Trophoblast cell (in vitro differentiated cells and primary cell): ENCODE data around the gene R3HCC1L.

Source experiments
- DNase-seq, 2 donors: peaks; one replicate each; pipeline ENCODE4 v3.0.0-alpha.2; 2016
- H2AFZ ChIP-seq: 2 replicates; pipeline ENCODE4 v1.6.1; 2013; ENCODE audit warnings: low read length, moderate library complexity, mild to moderate bottlenecking; ENCODE audit not compliant: insufficient read depth, poor library complexity
- H2AK5ac ChIP-seq: 2 replicates; pipeline ENCODE4 v1.6.1; 2013; ENCODE audit warnings: mild to moderate bottlenecking, low read length
- H2BK120ac ChIP-seq: 2 replicates; pipeline ENCODE4 v1.6.1; 2013; ENCODE audit warnings: low read length, mild to moderate bottlenecking, moderate library complexity; ENCODE audit not compliant: insufficient read depth, poor library complexity
- H2BK12ac ChIP-seq: 2 replicates; pipeline ENCODE4 v1.6.1; 2013; ENCODE audit warnings: mild to moderate bottlenecking, low read length, moderate library complexity
- H2BK5ac ChIP-seq: 2 replicates; pipeline ENCODE4 v1.6.1; 2013; ENCODE audit warnings: low read length, low read depth, moderate library complexity, mild to moderate bottlenecking; ENCODE audit not compliant: poor library complexity
- H3K14ac ChIP-seq: 2 replicates; pipeline ENCODE4 v1.6.1; 2013; ENCODE audit warnings: mild to moderate bottlenecking, low read length
- H3K18ac ChIP-seq: 2 replicates; pipeline ENCODE4 v1.6.1; 2013; ENCODE audit warnings: mild to moderate bottlenecking, low read length
- H3K23ac ChIP-seq: 2 replicates; pipeline ENCODE4 v1.6.1; 2013; ENCODE audit warnings: low read length
- H3K27ac ChIP-seq: 2 replicates; pipeline ENCODE4 v1.5.1; 2013; ENCODE audit warnings: low read depth, mild to moderate bottlenecking, inconsistent platforms, low read length, moderate library complexity
- H3K27me3 ChIP-seq: 2 replicates; pipeline ENCODE4 v1.6.1; 2013; ENCODE audit warnings: inconsistent platforms, mild to moderate bottlenecking, low read length, moderate library complexity; ENCODE audit not compliant: insufficient read depth
- H3K36me3 ChIP-seq, 2 experiments: 1 replicate in 1 of 2; 2 replicates in 1 of 2; pipeline ENCODE4 v1.6.1; 2013; ENCODE audit warnings: low read length in 2 of 2, mild to moderate bottlenecking in 2 of 2, moderate library complexity in 1 of 2; ENCODE audit not compliant: insufficient read depth in 2 of 2, control insufficient read depth in 1 of 2
- H3K4ac ChIP-seq: 2 replicates; pipeline ENCODE4 v1.6.1; 2013; ENCODE audit warnings: low read depth, mild to moderate bottlenecking, low read length, moderate library complexity
- H3K4me1 ChIP-seq, 2 experiments: 1 replicate in 1 of 2; 2 replicates in 1 of 2; pipeline ENCODE4 v1.6.1; 2013; ENCODE audit warnings: low read length in 2 of 2, mild to moderate bottlenecking in 2 of 2, moderate library complexity in 1 of 2; ENCODE audit not compliant: insufficient read depth in 2 of 2, control insufficient read depth in 1 of 2
- H3K4me2 ChIP-seq: 2 replicates; pipeline ENCODE4 v1.6.1; 2013; ENCODE audit warnings: inconsistent platforms, mild to moderate bottlenecking, low read length, moderate library complexity
- H3K4me3 ChIP-seq: 2 replicates; pipeline ENCODE4 v1.5.1; 2013; ENCODE audit warnings: mild to moderate bottlenecking, low read depth, low read length, inconsistent platforms
- H3K79me1 ChIP-seq: one replicate; pipeline ENCODE4 v1.6.1; 2013; ENCODE audit warnings: low read length
- H3K79me2 ChIP-seq: 2 replicates; pipeline ENCODE4 v1.6.1; 2013; ENCODE audit warnings: low read length, mild to moderate bottlenecking; ENCODE audit not compliant: control insufficient read depth, insufficient read depth, poor library complexity
- H3K9ac ChIP-seq: 2 replicates; pipeline ENCODE4 v1.6.1; 2013; ENCODE audit warnings: mild to moderate bottlenecking, low read length
- H3K9me3 ChIP-seq: 2 replicates; pipeline ENCODE4 v1.6.1; 2013; ENCODE audit warnings: low read depth, mild to moderate bottlenecking, control low read depth, inconsistent platforms, low read length; ENCODE audit not compliant: insufficient read depth
- H4K12ac ChIP-seq: 2 replicates; pipeline ENCODE4 v1.6.1; 2013; ENCODE audit warnings: low read depth, mild to moderate bottlenecking, low read length, moderate library complexity
- H4K8ac ChIP-seq: 2 replicates; pipeline ENCODE4 v1.6.1; 2013; ENCODE audit warnings: low read depth, mild to moderate bottlenecking, low read length, moderate library complexity
- H4K91ac ChIP-seq: one replicate; pipeline ENCODE4 v1.6.1; 2013; ENCODE audit warnings: low read depth, mild to moderate bottlenecking, low read length, moderate library complexity
- WGBS: extraction: QIAGEN DNeasy Blood & Tissue Kit; methylation state at CpG from one replicate; pipeline ENCODE4 v1.1.7; 2013; ENCODE audit warnings: missing lambda C conversion rate; ENCODE audit not compliant: insufficient read length, insufficient coverage; ENCODE audit errors: extremely low coverage; 5-methylcytosine and 5-hydroxymethylcytosine counted together

R3HCC1L gene

DNA sequence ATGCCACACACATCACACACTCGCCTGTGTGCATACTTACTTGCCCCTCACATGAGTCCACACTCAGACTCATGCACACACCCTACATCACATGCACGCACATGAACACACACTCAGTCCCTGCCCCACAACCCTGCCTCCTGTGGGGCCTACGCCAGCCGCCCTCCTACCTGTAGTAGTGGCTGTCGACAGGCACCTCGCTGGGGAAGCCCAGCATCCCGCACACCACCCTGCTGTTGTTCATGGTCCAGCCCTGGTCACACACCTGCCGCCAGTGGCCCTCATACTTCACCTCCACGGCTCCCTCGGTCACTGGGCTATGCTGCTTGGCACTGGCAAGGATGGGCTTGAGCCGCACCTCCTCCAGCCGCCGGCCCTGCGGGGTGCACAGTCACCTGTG, 126.3 kb downstream of the R3HCC1L start:
- Histone ChIP-seq H3K4me2 (no peak overlapping the region), H4K12ac (no peak overlapping the region), H3K9me3 (no peaks in the 10 kb centered on the region), H2AK5ac (no peak overlapping the region), H2BK120ac (no peak overlapping the region), H3K36me3 (peaks cover 2% of the 10 kb centered on the region in 2 experiments), H3K79me2 (no peaks in the 10 kb centered on the region), H3K4me1 (peaks cover under 1 to 3% of the 10 kb centered on the region in 2 experiments), H3K4ac (no peak overlapping the region), H2BK12ac (no peak overlapping the region), H3K27me3 (no peaks in the 10 kb centered on the region), H4K91ac (no peak overlapping the region), H3K27ac (no peak overlapping the region), H2AFZ (no peak overlapping the region), H2BK5ac (no peak overlapping the region), H3K4me3 (no peak overlapping the region), H3K14ac (no peak overlapping the region), H3K23ac (no peak overlapping the region), H3K18ac (no peak overlapping the region), H4K8ac (no peak overlapping the region), H3K9ac (no peak overlapping the region), H3K79me1 (no peaks in the 10 kb centered on the region)
- no peak for DNase-seq
- WGBS: no CpG with 5 or more reads among the region's 14 CpGs

DNA sequence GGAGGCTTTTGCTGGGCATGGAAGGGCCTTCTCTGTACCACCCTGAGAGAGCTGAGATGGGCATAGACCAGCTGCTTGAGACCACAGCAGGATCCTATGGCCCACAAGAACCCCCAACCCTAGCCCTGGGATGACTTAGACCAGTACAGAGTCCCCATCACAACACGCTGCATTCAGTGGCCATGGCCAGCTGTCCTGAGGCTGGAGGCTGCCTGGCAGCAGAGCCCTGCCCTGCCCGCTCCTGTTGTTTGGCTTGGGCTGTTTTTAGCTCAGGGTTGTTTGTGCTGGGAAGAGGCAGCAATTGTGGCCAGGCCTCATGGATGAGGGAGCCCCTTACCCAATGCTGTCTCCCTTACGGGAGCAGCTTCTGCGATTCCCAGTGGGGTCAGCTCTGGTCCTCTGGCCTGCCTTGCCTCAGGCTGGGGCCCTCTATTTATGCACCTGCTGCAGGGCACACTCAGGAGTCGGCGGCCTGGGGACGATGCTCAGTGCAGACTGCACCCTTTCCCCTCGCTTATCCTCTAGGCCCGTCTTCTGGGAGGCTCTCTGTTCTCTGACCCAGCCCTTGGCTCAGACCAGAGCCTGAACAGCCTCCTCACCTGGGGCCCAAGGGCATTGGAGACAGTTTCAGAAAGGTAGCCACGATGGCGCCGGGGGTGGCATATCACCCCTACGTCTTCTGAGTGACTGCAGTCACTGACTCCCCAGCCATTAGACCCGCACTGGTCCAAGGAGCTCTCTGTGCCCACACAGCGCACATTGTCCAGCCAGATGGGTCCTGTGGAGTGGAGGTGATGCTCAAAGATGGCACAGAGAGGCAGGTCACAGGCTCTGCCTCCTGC, 127.2 kb downstream of the R3HCC1L start:
- no peak for DNase-seq
- Histone ChIP-seq H2BK120ac (no peak overlapping the region), H3K9me3 (no peaks in the 10 kb centered on the region), H4K12ac (no peak overlapping the region), H3K4ac (no peak overlapping the region), H2AFZ (no peak overlapping the region), H3K27ac (no peak overlapping the region), H2BK12ac (no peak overlapping the region), H3K14ac (no peak overlapping the region), H3K23ac (no peak overlapping the region), H3K79me2 (no peaks in the 10 kb centered on the region), H3K9ac (no peak overlapping the region), H3K18ac (no peak overlapping the region), H3K27me3 (no peaks in the 10 kb centered on the region), H3K4me3 (no peak overlapping the region), H3K36me3 (peaks cover 0 to 2% of the 10 kb centered on the region in 2 experiments), H2BK5ac (no peak overlapping the region), H4K8ac (no peak overlapping the region), H3K79me1 (no peaks in the 10 kb centered on the region), H4K91ac (no peak overlapping the region), H3K4me1 (peaks cover 3 to 6% of the 10 kb centered on the region in 2 experiments), H2AK5ac (no peak overlapping the region), H3K4me2 (no peak overlapping the region)
- no CpG with 5 or more reads among the region's 15 CpGs for WGBS

DNA sequence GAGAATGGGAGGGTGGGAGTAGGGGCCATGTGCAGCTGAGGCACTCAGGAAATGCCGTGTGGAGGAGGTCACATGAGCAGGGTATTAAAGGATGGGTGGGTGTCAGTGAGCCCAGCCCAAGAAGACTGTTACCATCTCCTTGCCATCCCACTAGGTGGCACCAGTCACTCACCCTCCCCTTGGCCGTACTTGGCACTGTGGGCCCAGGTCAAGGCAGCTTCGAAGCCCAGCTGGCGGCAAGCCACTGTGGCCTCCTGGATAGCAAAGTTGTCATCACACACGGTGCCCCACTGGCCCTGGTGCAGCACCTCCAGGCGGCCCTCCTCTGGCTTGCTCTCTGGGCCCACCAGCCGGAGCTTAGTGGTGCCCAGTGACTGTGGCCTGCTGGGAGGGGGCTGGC, 128.1 kb downstream of the R3HCC1L start:
- H3K79me1 ChIP-seq: no peaks in the 10 kb centered on the region
- H3K4me2 ChIP-seq: no peak overlapping the region
- H2AK5ac ChIP-seq: no peak overlapping the region
- peaks cover 0 to 2% of the 10 kb centered on the region in 2 experiments for H3K36me3 ChIP-seq
- H3K9me3 ChIP-seq: no peaks in the 10 kb centered on the region
- no peak overlapping the region for H2AFZ ChIP-seq
- H2BK120ac ChIP-seq: no peak overlapping the region
- H4K91ac ChIP-seq: no peak overlapping the region
- no peak overlapping the region for H3K9ac ChIP-seq
- H4K8ac ChIP-seq: no peak overlapping the region
- no peak overlapping the region for H3K18ac ChIP-seq
- H2BK5ac ChIP-seq: no peak overlapping the region
- no peak overlapping the region for H3K23ac ChIP-seq
- H3K27me3 ChIP-seq: no peaks in the 10 kb centered on the region
- H3K4me1 ChIP-seq: peaks cover 3 to 6% of the 10 kb centered on the region in 2 experiments
- WGBS: no CpG with 5 or more reads among the region's 7 CpGs
- H3K79me2 ChIP-seq: no peaks in the 10 kb centered on the region
- no peak overlapping the region for H3K14ac ChIP-seq
- peak; percentile 8 to 39 for DNase-seq
- no peak overlapping the region for H3K27ac ChIP-seq
- no peak overlapping the region for H4K12ac ChIP-seq
- no peak overlapping the region for H2BK12ac ChIP-seq
- H3K4me3 ChIP-seq: no peak overlapping the region
- H3K4ac ChIP-seq: no peak overlapping the region

DNA sequence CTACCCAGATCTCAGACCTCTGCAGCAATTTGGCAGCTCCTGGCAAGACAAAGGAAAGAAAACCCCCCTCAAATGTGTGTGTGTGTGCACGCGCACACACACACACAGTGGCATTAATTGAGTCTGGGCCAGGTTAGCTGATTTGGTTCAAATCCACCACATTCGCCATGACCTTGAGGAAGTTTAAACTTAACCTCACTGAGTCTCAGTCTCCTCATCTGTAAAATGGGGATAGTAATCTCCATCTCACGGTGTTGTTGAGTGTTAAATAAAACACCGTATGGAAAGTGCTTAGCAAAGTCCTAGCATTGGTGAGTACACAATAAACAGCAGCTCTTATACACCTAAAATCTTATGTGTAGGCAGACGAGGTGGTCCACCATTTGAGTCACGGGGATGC, 128.6 kb downstream of the R3HCC1L start:
- H4K8ac ChIP-seq: no peak overlapping the region

More for the DNA sequence above, 128.6 kb downstream of the R3HCC1L start:
- H3K4me2 ChIP-seq: no peak overlapping the region
- no peak overlapping the region for H3K4ac ChIP-seq
- no peaks in the 10 kb centered on the region for H3K9me3 ChIP-seq
- no CpG with 5 or more reads among the region's 7 CpGs for WGBS
- H2AFZ ChIP-seq: no peak overlapping the region
- no peak overlapping the region for H3K27ac ChIP-seq
- H2BK5ac ChIP-seq: no peak overlapping the region
- H3K14ac ChIP-seq: no peak overlapping the region
- no peak overlapping the region for H3K4me3 ChIP-seq
- H3K4me1 ChIP-seq: peaks cover 6% of the 10 kb centered on the region in 2 experiments
- H3K23ac ChIP-seq: no peak overlapping the region
- no peak overlapping the region for H4K12ac ChIP-seq
- H3K18ac ChIP-seq: no peak overlapping the region
- peaks cover 3% of the 10 kb centered on the region for H3K79me1 ChIP-seq
- H3K36me3 ChIP-seq: peaks cover 0 to 2% of the 10 kb centered on the region in 2 experiments
- no peaks in the 10 kb centered on the region for H3K27me3 ChIP-seq
- no peak overlapping the region for H2AK5ac ChIP-seq
- no peak for DNase-seq
- no peak overlapping the region for H4K91ac ChIP-seq
- no peak overlapping the region for H3K9ac ChIP-seq
- no peak overlapping the region for H2BK12ac ChIP-seq
- H3K79me2 ChIP-seq: no peaks in the 10 kb centered on the region
- H2BK120ac ChIP-seq: no peak overlapping the region
